ENCODE data around the gene USP33. TPM values are rescaled to one million over a fixed set of nuclear protein-coding genes. Genes with fewer than 3 reads are reported as not detected.

The USP33 gene
- total RNA-seq, 4 donors from 2014 or later = 87.9 to 108 (median 88.7) TPM

DNA sequence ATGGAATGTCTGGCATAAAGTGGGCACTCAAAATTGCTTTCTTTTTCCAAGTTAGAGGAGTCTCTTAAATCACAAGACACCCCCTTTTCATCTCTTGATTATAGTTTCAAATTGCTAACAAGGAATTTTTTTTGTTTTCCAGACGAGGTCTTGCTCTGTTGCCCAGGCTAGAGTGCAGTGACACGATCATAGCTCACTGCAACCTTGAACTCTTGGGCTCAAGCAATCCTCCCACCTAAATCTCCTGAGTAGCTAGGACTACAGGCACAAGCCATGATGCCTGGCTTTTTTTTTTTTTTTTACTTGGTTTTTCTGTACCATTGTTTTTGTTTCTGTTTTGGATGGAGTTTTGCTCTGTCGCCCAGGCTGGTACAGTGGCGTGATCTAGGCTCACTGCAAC, 98.0 kb downstream of the USP33 start:
- no peak for DNase-seq (ENCODE audit: low spot score in 2 of 2)
- no peaks in the 10 kb centered on the region for H3K9me3 ChIP-seq
- peaks cover 0 to 18% (median 1%) of the 10 kb centered on the region in 4 donors for H3K4me1 ChIP-seq
- H3K4me3 ChIP-seq = no peak overlapping the region
- 80 to 82% methylated on average over 4 of the region's 4 CpGs for WGBS, 2 donors
- H3K27me3 ChIP-seq = no peaks in the 10 kb centered on the region
- TF ChIP-seq POLR2A (IDR thresholded peaks at IDR 0.05) (no peak), EP300 (IDR thresholded peaks at IDR 0.05) (no peak)
- TF ChIP-seq, protein P1, sequence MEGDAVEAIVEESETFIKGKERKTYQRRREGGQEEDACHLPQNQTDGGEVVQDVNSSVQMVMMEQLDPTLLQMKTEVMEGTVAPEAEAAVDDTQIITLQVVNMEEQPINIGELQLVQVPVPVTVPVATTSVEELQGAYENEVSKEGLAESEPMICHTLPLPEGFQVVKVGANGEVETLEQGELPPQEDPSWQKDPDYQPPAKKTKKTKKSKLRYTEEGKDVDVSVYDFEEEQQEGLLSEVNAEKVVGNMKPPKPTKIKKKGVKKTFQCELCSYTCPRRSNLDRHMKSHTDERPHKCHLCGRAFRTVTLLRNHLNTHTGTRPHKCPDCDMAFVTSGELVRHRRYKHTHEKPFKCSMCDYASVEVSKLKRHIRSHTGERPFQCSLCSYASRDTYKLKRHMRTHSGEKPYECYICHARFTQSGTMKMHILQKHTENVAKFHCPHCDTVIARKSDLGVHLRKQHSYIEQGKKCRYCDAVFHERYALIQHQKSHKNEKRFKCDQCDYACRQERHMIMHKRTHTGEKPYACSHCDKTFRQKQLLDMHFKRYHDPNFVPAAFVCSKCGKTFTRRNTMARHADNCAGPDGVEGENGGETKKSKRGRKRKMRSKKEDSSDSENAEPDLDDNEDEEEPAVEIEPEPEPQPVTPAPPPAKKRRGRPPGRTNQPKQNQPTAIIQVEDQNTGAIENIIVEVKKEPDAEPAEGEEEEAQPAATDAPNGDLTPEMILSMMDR (IDR thresholded peaks at IDR 0.05) = no peak
- H3K27ac ChIP-seq = no peak overlapping the region
- H3K36me3 ChIP-seq = peaks cover 0 to 3% (median 0%) of the 10 kb centered on the region in 3 donors

DNA sequence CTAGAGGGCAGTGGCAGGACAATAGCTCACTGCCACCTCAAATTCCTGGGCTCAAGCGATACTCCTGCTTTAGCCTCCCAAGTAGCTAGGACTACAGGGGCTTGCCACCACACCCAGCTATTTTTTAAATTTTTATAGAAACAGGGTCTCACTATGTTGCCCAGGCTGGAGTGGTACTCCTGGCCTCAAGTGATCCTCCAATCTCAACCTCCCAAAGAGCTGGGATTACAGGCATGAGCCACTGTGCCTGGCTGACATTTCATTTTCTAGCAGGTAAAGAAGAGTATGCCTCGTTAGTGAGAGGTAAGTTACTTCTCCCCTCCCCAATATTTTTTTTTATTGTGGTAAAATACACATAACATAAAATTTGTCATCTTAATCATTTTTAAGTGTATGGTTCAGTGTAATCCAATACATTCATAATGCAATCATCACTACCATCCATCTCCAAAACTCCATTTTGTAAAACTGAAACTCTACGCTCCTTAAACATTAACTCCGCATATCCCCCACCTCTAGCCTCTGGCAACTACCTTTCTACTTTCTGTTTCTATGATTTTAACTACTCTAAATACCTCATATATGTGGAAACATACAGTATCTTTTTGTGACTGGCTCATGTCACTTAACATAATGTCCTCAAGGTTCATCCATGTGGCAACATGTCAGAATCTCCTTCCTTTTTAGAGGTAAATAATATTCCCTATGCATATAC, 99.6 kb downstream of the USP33 start:
- no peak for TF ChIP-seq EP300 (IDR thresholded peaks at IDR 0.05)
- TF ChIP-seq, protein P1 (IDR thresholded peaks at IDR 0.05) = no peak
- TF ChIP-seq POLR2A (IDR thresholded peaks at IDR 0.05) = no peak
- 95 to 99% methylated on average over 4 of the region's 4 CpGs for WGBS, 2 donors
- no peak overlapping the region for H3K4me3 ChIP-seq

DNA sequence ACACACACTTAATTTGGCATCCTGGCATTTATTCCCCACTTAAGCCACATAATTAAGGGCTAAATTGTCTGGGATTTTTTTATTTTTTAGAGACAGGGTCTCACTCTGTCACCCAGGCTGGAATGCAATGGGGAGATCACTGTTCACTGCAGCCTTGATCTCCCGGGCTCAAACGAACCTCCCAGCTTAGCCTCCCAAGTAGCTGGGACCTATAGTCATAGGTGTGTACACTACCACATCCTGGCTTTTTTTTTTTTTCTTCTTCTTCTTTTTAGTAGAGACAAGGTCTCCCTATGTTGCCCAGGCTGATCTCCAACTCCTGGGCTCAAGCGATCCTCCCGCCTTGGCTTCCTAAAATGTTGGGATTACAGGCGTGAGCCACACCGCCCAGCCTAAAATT, 101.4 kb downstream of the USP33 start:
- TF ChIP-seq POLR2A (IDR thresholded peaks at IDR 0.05) = no peak
- TF ChIP-seq, protein P1 (IDR thresholded peaks at IDR 0.05) = no peak
- no peak for TF ChIP-seq EP300 (IDR thresholded peaks at IDR 0.05)
- Histone ChIP-seq H3K9me3 (no peaks in the 10 kb centered on the region), H3K36me3 (peaks cover 0 to 10% (median 0%) of the 10 kb centered on the region in 3 donors), H3K4me1 (peaks cover 0 to 13% (median 0%) of the 10 kb centered on the region in 4 donors), H3K4me3 (no peak overlapping the region), H3K27ac (no peak overlapping the region), H3K27me3 (no peaks in the 10 kb centered on the region)
- WGBS, 2 donors = 96 to 98% methylated on average over 6 of the region's 6 CpGs
- no peak for DNase-seq (ENCODE audit: low spot score in 2 of 2)

More for the DNA sequence above, 99.6 kb downstream of the USP33 start:
- peaks cover 0 to 13% (median 1%) of the 10 kb centered on the region in 4 donors for H3K4me1 ChIP-seq
- no peaks in the 10 kb centered on the region for H3K9me3 ChIP-seq
- DNase-seq (ENCODE audit: low spot score in 2 of 2) = no peak
- no peak overlapping the region for H3K27ac ChIP-seq
- H3K27me3 ChIP-seq = no peaks in the 10 kb centered on the region
- peaks cover 0 to 4% (median 0%) of the 10 kb centered on the region in 3 donors for H3K36me3 ChIP-seq

DNA sequence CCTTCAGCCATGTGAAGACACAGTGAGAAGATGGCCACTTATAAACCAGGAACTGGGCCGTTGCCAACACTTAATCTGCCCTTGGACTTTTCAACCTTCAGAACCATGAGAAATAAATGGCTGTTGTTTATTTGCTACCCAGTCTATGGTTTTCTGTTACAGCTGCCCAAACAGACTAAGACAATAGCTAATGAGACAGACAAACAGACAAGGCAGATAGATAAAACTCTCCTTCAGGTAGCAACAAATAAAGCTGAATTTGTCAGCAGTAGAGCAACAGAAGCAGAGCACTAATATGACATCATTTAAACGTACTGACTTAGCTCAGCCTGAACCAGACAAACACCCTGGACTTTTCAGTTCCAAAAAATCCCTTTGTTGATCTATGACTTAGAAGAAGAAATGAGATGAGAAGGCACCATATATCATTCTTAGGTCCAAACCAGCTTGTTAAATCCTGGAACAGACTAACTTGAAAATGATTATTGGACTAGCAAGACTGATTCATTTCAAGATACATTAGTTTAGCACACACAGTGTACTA, 104.1 kb downstream of the USP33 start:
- Histone ChIP-seq H3K27ac (no peak overlapping the region), H3K36me3 (peaks cover 0 to 24% (median 0%) of the 10 kb centered on the region in 3 donors), H3K4me3 (no peak overlapping the region), H3K27me3 (no peaks in the 10 kb centered on the region), H3K9me3 (peaks cover 0 to 7% (median 4%) of the 10 kb centered on the region in 4 donors), H3K4me1 (peaks cover 0 to 16% (median 0%) of the 10 kb centered on the region in 4 donors)
- TF ChIP-seq, protein P1 (IDR thresholded peaks at IDR 0.05) = no peak
- TF ChIP-seq EP300 (IDR thresholded peaks at IDR 0.05) (no peak), POLR2A (IDR thresholded peaks at IDR 0.05) (no peak)
- WGBS, 2 donors = 51 to 53% methylated on average over 2 of the region's 2 CpGs
- DNase-seq (ENCODE audit: low spot score in 2 of 2) = no peak

DNA sequence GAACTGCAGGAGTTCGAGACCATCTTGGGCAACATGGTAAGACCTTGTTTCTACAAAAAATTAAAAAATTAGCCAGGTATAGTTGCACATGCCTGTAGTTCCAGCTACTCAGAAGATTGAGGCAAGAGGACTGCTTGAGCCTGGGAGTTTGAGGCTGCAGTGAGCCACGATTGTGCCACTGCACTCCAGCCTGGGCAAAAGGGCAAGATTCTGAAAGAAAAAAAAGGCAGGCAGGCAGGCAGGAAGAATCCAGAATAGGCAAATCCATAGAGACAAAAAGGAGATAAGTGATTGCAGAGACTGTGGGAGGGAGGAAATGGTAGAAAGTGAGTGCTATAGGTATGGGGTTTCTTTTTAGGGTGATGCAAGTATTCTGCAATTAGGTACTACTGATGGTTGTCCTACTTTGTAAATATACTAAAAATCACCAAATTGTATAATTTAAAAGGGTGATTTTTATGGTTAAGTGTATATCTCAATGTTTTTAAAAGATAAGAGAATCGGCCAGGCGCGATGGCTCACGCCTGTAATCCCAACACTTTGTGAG, 106.6 kb downstream of the USP33 start:
- no peaks in the 10 kb centered on the region for H3K27me3 ChIP-seq
- no peak overlapping the region for H3K27ac ChIP-seq
- WGBS, 2 donors = 83 to 84% methylated on average over 6 of the region's 6 CpGs

More for the DNA sequence above, 106.6 kb downstream of the USP33 start:
- Histone ChIP-seq H3K4me3 (no peak overlapping the region), H3K4me1 (peaks cover 0 to 11% (median 0%) of the 10 kb centered on the region in 4 donors), H3K36me3 (peaks cover 0 to 42% (median 0%) of the 10 kb centered on the region in 3 donors), H3K9me3 (peaks cover 0 to 28% (median 7%) of the 10 kb centered on the region in 4 donors)
- no peak for DNase-seq (ENCODE audit: low spot score in 2 of 2)
- TF ChIP-seq EP300 (IDR thresholded peaks at IDR 0.05) (no peak), POLR2A (IDR thresholded peaks at IDR 0.05) (no peak)
- TF ChIP-seq, protein P1 (IDR thresholded peaks at IDR 0.05) = no peak
